ENCODE results near the gene TMEM151B.

TMEM151B gene

GRCh38 chr6:44251576-44252524, 18.4 kb upstream of the TMEM151B start:
- Histone ChIP-seq H3K27me3 (no peaks in the 10 kb centered on the region), H3K4me3 (peak overlapping the region in 3 of 10 experiments; percentile 11 to 21 (median 15); a peak in 4 of 20 replicates), H3K4me2 (peak overlapping the region in 10 of 11 experiments; percentile 10 to 98 (median 93); a peak in 17 of 22 replicates), H3K27ac (no peak overlapping the region), H3K4me1 (peaks cover 68 to 85% (median 83%) of the 10 kb centered on the region in 10 experiments), H3K9ac (peak overlapping the region in 10 of 11 experiments; percentile 6 to 95 (median 24); a peak in 8 of 22 replicates), H3K36me3 (peaks cover 75 to 86% (median 80%) of the 10 kb centered on the region in 11 experiments), H4K20me1 (peaks cover 93 to 99% (median 97%) of the 10 kb centered on the region in 11 experiments), H3K9me3 (replicated peaks in 1 of 11) (no peaks in the 10 kb centered on the region; a peak in 2 of 22 replicates)
- TF ChIP-seq Cebpa-rat (IDR thresholded peaks at IDR 0.05), result no peak

GRCh38 chr6:44253307-44254101, 16.7 kb upstream of the TMEM151B start:
- Histone ChIP-seq H3K9me3 (replicated peaks in 1 of 11) (no peaks in the 10 kb centered on the region; a peak in 1 of 22 replicates), H3K36me3 (peaks cover 74 to 83% (median 75%) of the 10 kb centered on the region in 11 experiments), H3K4me3 (no peak overlapping the region; a peak in 1 of 20 replicates), H3K27ac (no peak overlapping the region), H3K4me2 (peak overlapping the region; percentile 92 to 99 (median 97); a peak in 13 of 22 replicates), H3K27me3 (no peaks in the 10 kb centered on the region), H3K4me1 (peaks cover 74 to 93% (median 91%) of the 10 kb centered on the region in 10 experiments), H3K9ac (peak overlapping the region in 5 of 11 experiments; percentile 10 to 29 (median 16); a peak in 3 of 22 replicates), H4K20me1 (peaks cover 79 to 96% (median 89%) of the 10 kb centered on the region in 11 experiments)
- TF ChIP-seq Cebpa-rat (IDR thresholded peaks at IDR 0.05), result no peak

- peak overlapping the region; percentile 92 to 99 (median 97); a peak in 20 of 22 replicates for H3K4me2 ChIP-seq
These were observed 15.8 kb upstream of the TMEM151B start for GRCh38 chr6:44254191-44255104.

GRCh38 chr6:44255105-44255808, 15.0 kb upstream of the TMEM151B start:
- peak overlapping the region in 4 of 11 experiments; percentile 86 to 91 (median 90); a peak in 1 of 22 replicates for H3K27ac ChIP-seq
- H3K27me3 ChIP-seq, result no peaks in the 10 kb centered on the region
- peak overlapping the region; percentile 92 to 99 (median 97) for H3K4me2 ChIP-seq
- no peaks in the 10 kb centered on the region for H3K9me3 ChIP-seq (replicated peaks in 1 of 11)
- H3K36me3 ChIP-seq, result peaks cover 72 to 83% (median 74%) of the 10 kb centered on the region in 11 experiments
- no peak for TF ChIP-seq Cebpa-rat (IDR thresholded peaks at IDR 0.05)
- peaks cover 60 to 92% (median 86%) of the 10 kb centered on the region in 10 experiments for H3K4me1 ChIP-seq
- H3K4me3 ChIP-seq, result peak overlapping the region in 8 of 10 experiments; percentile 77 to 91 (median 88); a peak in 11 of 20 replicates
- H3K9ac ChIP-seq, result peak overlapping the region; percentile 86 to 94 (median 90); a peak in 20 of 22 replicates
- peaks cover 66 to 94% (median 86%) of the 10 kb centered on the region in 11 experiments for H4K20me1 ChIP-seq

More at GRCh38 chr6:44254191-44255104, 15.8 kb upstream of the TMEM151B start:
- H4K20me1 ChIP-seq, result peaks cover 69 to 94% (median 87%) of the 10 kb centered on the region in 11 experiments
- no peaks in the 10 kb centered on the region for H3K9me3 ChIP-seq (replicated peaks in 1 of 11)
- 0 out of 22 replicates have a peak overlapping the region, but pooled peaks of 1 of the 11 experiments have one; percentile 6 for H3K27ac ChIP-seq
- H3K4me3 ChIP-seq, result peak overlapping the region in 3 of 10 experiments; percentile 77 to 91 (median 87); a peak in 3 of 20 replicates
- no peaks in the 10 kb centered on the region for H3K27me3 ChIP-seq
- TF ChIP-seq Cebpa-rat (IDR thresholded peaks at IDR 0.05), result no peak
- H3K9ac ChIP-seq, result peak overlapping the region in 8 of 11 experiments; percentile 28 to 92 (median 90); a peak in 13 of 22 replicates
- peaks cover 64 to 92% (median 88%) of the 10 kb centered on the region in 10 experiments for H3K4me1 ChIP-seq
- peaks cover 72 to 83% (median 74%) of the 10 kb centered on the region in 11 experiments for H3K36me3 ChIP-seq

GRCh38 chr6:44255871-44256774, 14.1 kb upstream of the TMEM151B start:
- no peak for TF ChIP-seq Cebpa-rat (IDR thresholded peaks at IDR 0.05)
- Histone ChIP-seq H4K20me1 (peaks cover 63 to 94% (median 86%) of the 10 kb centered on the region in 11 experiments), H3K4me2 (peak overlapping the region; percentile 92 to 99 (median 97)), H3K27me3 (no peaks in the 10 kb centered on the region), H3K36me3 (peaks cover 69 to 83% (median 74%) of the 10 kb centered on the region in 11 experiments), H3K9me3 (replicated peaks in 1 of 11) (no peaks in the 10 kb centered on the region), H3K4me1 (peaks cover 60 to 92% (median 86%) of the 10 kb centered on the region in 10 experiments), H3K9ac (peak overlapping the region; percentile 86 to 94 (median 90)), H3K4me3 (peak overlapping the region; percentile 77 to 91 (median 88)), H3K27ac (peak overlapping the region; percentile 75 to 93 (median 90); a peak in 21 of 22 replicates)

- H3K27me3 ChIP-seq, result no peaks in the 10 kb centered on the region
- no peak for TF ChIP-seq Cebpa-rat (IDR thresholded peaks at IDR 0.05)
- peak overlapping the region; percentile 75 to 93 (median 90) for H3K27ac ChIP-seq
- peaks cover 69 to 83% (median 74%) of the 10 kb centered on the region in 11 experiments for H3K36me3 ChIP-seq
- no peaks in the 10 kb centered on the region for H3K9me3 ChIP-seq (replicated peaks in 1 of 11)
- H3K4me3 ChIP-seq, result peak overlapping the region; percentile 77 to 91 (median 88)
- peaks cover 64 to 92% (median 86%) of the 10 kb centered on the region in 10 experiments for H3K4me1 ChIP-seq
- H3K4me2 ChIP-seq, result peak overlapping the region; percentile 92 to 99 (median 97)
- H4K20me1 ChIP-seq, result peaks cover 63 to 94% (median 86%) of the 10 kb centered on the region in 11 experiments
- H3K9ac ChIP-seq, result peak overlapping the region; percentile 86 to 94 (median 90)
These were observed 13.6 kb upstream of the TMEM151B start for GRCh38 chr6:44256775-44257024.

Data from BLaER1 treated with 17β-estradiol and CSF1 and Interleukin-3, amounts not matched to agents 10 nM and 100 nM (cell line).